K562 (cell line): ENCODE results near the gene CD164L2. TPM values are rescaled to one million over a fixed set of nuclear protein-coding genes. Genes with fewer than 3 reads are reported as not detected.

Source experiments
- E2F6 ChIP-seq, 2 experiments: IDR thresholded peaks; 2 replicates each; pipeline ENCODE4 v1.6.1; 2011; ENCODE audit warnings: borderline replicate concordance in 1 of 2, control low read depth in 1 of 2, low read depth in 1 of 2, low read length in 1 of 2, mild to moderate bottlenecking in 1 of 2, mixed read lengths in 1 of 2, moderate library complexity in 1 of 2; ENCODE audit not compliant: insufficient read depth in 1 of 2, insufficient read length in 1 of 2, poor library complexity in 1 of 2, severe bottlenecking in 1 of 2; ENCODE audit errors: extremely low read depth in 1 of 2
- L3MBTL2 ChIP-seq: fragments of 450-650 bp; IDR thresholded peaks from 2 replicates; pipeline ENCODE4 v1.6.1; 2016; ENCODE audit warnings: mild to moderate bottlenecking, moderate library complexity
- MTA3 ChIP-seq: fragments of 450-650 bp; formaldehyde crosslinking; IDR thresholded peaks from 2 replicates; pipeline ENCODE4 v1.6.1; 2017; ENCODE audit warnings: mild to moderate bottlenecking, borderline replicate concordance
- NONO ChIP-seq, 2 experiments: fragments of 200-400 bp in 1 of 2; fragments of 450-650 bp in 1 of 2; formaldehyde crosslinking in 1 of 2; IDR thresholded peaks; 2 replicates each; pipeline ENCODE4 v1.6.1; 2017; ENCODE audit warnings: low read depth in 2 of 2, mild to moderate bottlenecking in 2 of 2, moderate library complexity in 2 of 2, low read length in 1 of 2
- PHF20 ChIP-seq: fragments of 450-650 bp; IDR thresholded peaks from 2 replicates; pipeline ENCODE4 v1.6.1; 2018; ENCODE audit not compliant: partially characterized antibody
- PHF8 ChIP-seq: fragments of 200-600 bp; sonication (generic); IDR thresholded peaks from 2 replicates; pipeline ENCODE4 v1.6.1; 2012; ENCODE audit warnings: mixed run types, mild to moderate bottlenecking, inconsistent platforms, low read length, moderate library complexity, borderline replicate concordance
- PTTG1 ChIP-seq: fragments of 450-650 bp; IDR thresholded peaks from 2 replicates; pipeline ENCODE4 v1.6.1; 2016; ENCODE audit warnings: low read depth, mild to moderate bottlenecking, missing genetic modification characterization, missing compliant biosample characterization
- TFAM ChIP-seq: fragments of 250-450 bp; sonication (Bioruptor Pico); conservative IDR thresholded peaks from 2 replicates; pipeline ENCODE4 v1.5.0; 2021; ENCODE audit warnings: mild to moderate bottlenecking, moderate library complexity
- TFE3 ChIP-seq: fragments of 450-650 bp; formaldehyde crosslinking; IDR thresholded peaks from 2 replicates; pipeline ENCODE4 v1.4.0; 2020; ENCODE audit warnings: mild to moderate bottlenecking, mixed read lengths
- ZBTB11 ChIP-seq, 3 experiments: fragments of 200-800 bp in 1 of 3; fragments of 250-450 bp in 1 of 3; fragments of 450-650 bp in 1 of 3; sonication (Bioruptor Pico) in 1 of 3; sonication (Bioruptor generic) in 1 of 3; formaldehyde crosslinking in 1 of 3; IDR thresholded peaks; 2 replicates each; pipeline versions ENCODE4 v1.6.1 to v1.8.0; 2016 to 2022; ENCODE audit warnings: mild to moderate bottlenecking in 2 of 3, missing genetic modification characterization in 2 of 3, missing compliant biosample characterization in 1 of 3, moderate library complexity in 1 of 3
- ZBTB2 ChIP-seq: fragments of 450-650 bp; IDR thresholded peaks from 2 replicates; pipeline ENCODE4 v1.6.1; 2016; ENCODE audit warnings: antibody characterized with exemption
- ZBTB33 ChIP-seq: sonication (generic); formaldehyde crosslinking; IDR thresholded peaks from 2 replicates; pipeline ENCODE4 v1.8.1; 2023; ENCODE audit warnings: mild to moderate bottlenecking, missing genetic modification reagents
- ZNF511 ChIP-seq: sonication (generic); formaldehyde crosslinking; IDR thresholded peaks from 2 replicates; pipeline ENCODE4 v1.8.0; 2022; ENCODE audit warnings: mild to moderate bottlenecking, missing genetic modification reagents
- polyA plus RNA-seq, 8 experiments: library from polyadenylated mRNA; depleted of rRNA in 4 of 8; stranded (reverse) in 5 of 8; unstranded in 3 of 8; fragments of >200 nt; fragmentation: Nextera tagmentation in 2 of 8; fragmentation: Illumina TruSeq in 1 of 8; extraction: Ambion mirVana in 2 of 8; extraction: Trizol in 1 of 8; gene quantifications; 2 replicates each; pipeline versions ENCODE4 v1.2.1 to v1.2.3, GENCODE V29; 2011 to 2014; ENCODE audit warnings: inconsistent platforms in 1 of 8, missing spikeins in 1 of 8
- total RNA-seq, 7 experiments: library from RNA; depleted of rRNA in 6 of 7; stranded (reverse); fragments of >200 nt in 6 of 7; fragmentation: Illumina TruSeq in 2 of 7; extraction: Trizol in 2 of 7; gene quantifications; 2 replicates each; pipeline versions ENCODE4 v1.2.1 to v1.2.3, GENCODE V29; 2011 to 2021; ENCODE audit warnings: low replicate concordance in 1 of 7

The CD164L2 gene
- total and polyA plus RNA-seq, 9 of the 15 experiments (the other 6 are each of a cell fraction or from before 2014, with no cell fraction given), result 0.08 to 0.92 (median 0.38) TPM; not detected in 1

- TF ChIP-seq ZBTB2 (peak; percentile 58; the same call in 1 of the 2 replicates), L3MBTL2 (peak; percentile 89), NONO (IDR thresholded peaks at IDR 0.05; ENCODE audit: low read depth in 2 of 2, low read length in 1 of 2) (0 out of 4 replicates have a peak, but pooled peaks of 1 of the 2 experiments have one; percentile 7), ZBTB33 (CRISPR knock-in tag) (peak; percentile 81), MTA3 (peak; percentile 24; the same call in 1 of the 2 replicates), PTTG1 (tag) (no peak), ZBTB11 (CRISPR knock-in tag; IDR thresholded peaks at IDR 0.05) (0 out of 6 replicates have a peak, but pooled peaks of 1 of the 3 experiments have one; percentile 29), PHF8 (peak; percentile 62; the same call in 1 of the 2 replicates), ZNF511 (CRISPR knock-in tag) (peak; percentile 45; the same call in 1 of the 2 replicates), E2F6 (IDR thresholded peaks at IDR 0.05; ENCODE audit: borderline replicate concordance in 1 of 2, extremely low read depth in 1 of 2, insufficient read depth in 1 of 2, insufficient read length in 1 of 2, low read depth in 1 of 2, low read length in 1 of 2, poor library complexity in 1 of 2, severe bottlenecking in 1 of 2) (peak; percentile 60 to 84), TFE3 (CRISPR knock-in tag) (no peak), PHF20 (peak; percentile 19), TFAM (CRISPR knock-in tag) (no peak)
These were observed 40.1 kb downstream of the CD164L2 start (continued) for GRCh38 chr1:27342778-27343638.
